B cell (primary cell): Measurements from ENCODE around the gene AP3M1. TPM values are rescaled to one million over a fixed set of nuclear protein-coding genes. Genes with fewer than 3 reads are reported as not detected.

Source experiments
- ATAC-seq: fragments of 200-7000 bp; cut with Tn5 transposase; one replicate; pipeline ENCODE4 v1.10.0; 2021; ENCODE audit warnings: low read depth, mild to moderate bottlenecking, moderate number of reproducible peaks, moderate library complexity
- CTCF ChIA-PET: fragments of 350-600 bp; sonication (Branson Sonifier 250); formaldehyde crosslinking; loops from one replicate; lab custom pipeline; 2021; ENCODE audit warnings: antibody characterized with exemption, inconsistent platforms; lab: Charles Lee
- POLR2A ChIA-PET: fragments of 350-600 bp; sonication (Branson Sonifier 250); formaldehyde crosslinking; loops from one replicate; lab custom pipeline; 2021; ENCODE audit warnings: antibody characterized with exemption; lab: Charles Lee
- DNase-seq: peaks from one replicate; pipeline ENCODE4 v3.0.0; 2013
- H2AFZ ChIP-seq: 2 replicates; pipeline ENCODE4 v1.6.1; 2012; ENCODE audit warnings: mild to moderate bottlenecking, low read depth, low read length; ENCODE audit not compliant: insufficient read depth, poor library complexity, severe bottlenecking
- H3K27ac ChIP-seq, 2 donors: 1 replicate in 1 of 2; 2 replicates in 1 of 2; pipeline ENCODE4 v1.5.1; 2012 to 2013; ENCODE audit warnings: low read length in 2 of 2, mild to moderate bottlenecking in 2 of 2, moderate library complexity in 1 of 2
- H3K27me3 ChIP-seq, 4 experiments: fragments of 200-600 bp in 1 of 4; sonication (generic) in 1 of 4; replicated peaks in 1 of 4; 1 replicate in 2 of 4; 2 replicates in 2 of 4; pipeline versions ENCODE4 v1.6.1 to v1.7.0; 2013 to 2016; ENCODE audit warnings: low read length in 3 of 4, mild to moderate bottlenecking in 2 of 4, mixed read lengths in 1 of 4, moderate library complexity in 1 of 4; ENCODE audit not compliant: insufficient read depth in 4 of 4, control insufficient read depth in 3 of 4; ENCODE audit errors: control extremely low read depth in 1 of 4
- H3K36me3 ChIP-seq, 2 experiments: replicated peaks in 1 of 2; 1 replicate in 1 of 2; 2 replicates in 1 of 2; pipeline versions ENCODE4 v1.6.1 to v1.7.1; 2013; ENCODE audit warnings: low read length in 1 of 2; ENCODE audit not compliant: insufficient read depth in 2 of 2, control insufficient read depth in 1 of 2; ENCODE audit errors: control extremely low read depth in 1 of 2, extremely low read depth in 1 of 2
- H3K4me1 ChIP-seq, 2 donors: fragments of 200-600 bp in 1 of 2; sonication (generic) in 1 of 2; 1 replicate in 1 of 2; 2 replicates in 1 of 2; pipeline versions ENCODE4 v1.5.1 to v1.6.1; 2013 to 2017; ENCODE audit warnings: low read length in 2 of 2; ENCODE audit not compliant: control insufficient read depth in 2 of 2, insufficient read depth in 2 of 2
- H3K4me2 ChIP-seq: replicated peaks from 2 replicates; pipeline ENCODE3; 2012; ENCODE audit warnings: mild to moderate bottlenecking, low read depth, low read length; ENCODE audit not compliant: poor library complexity, severe bottlenecking
- H3K4me3 ChIP-seq, 5 experiments: fragments of 200-600 bp in 1 of 5; sonication (generic) in 1 of 5; 1 replicate in 3 of 5; 2 replicates in 2 of 5; pipeline versions ENCODE4 v1.5.1 to v1.7.0; 2011 to 2016; ENCODE audit warnings: low read length in 4 of 5, mild to moderate bottlenecking in 4 of 5, low read depth in 2 of 5, control low read depth in 1 of 5, moderate library complexity in 1 of 5; ENCODE audit not compliant: insufficient read depth in 1 of 5; ENCODE audit errors: control extremely low read depth in 1 of 5, extremely low read depth in 1 of 5
- H3K79me2 ChIP-seq: fragments of 200-600 bp; sonication (generic); one replicate; pipeline ENCODE4 v1.6.0; 2016; ENCODE audit warnings: low read length; ENCODE audit not compliant: control insufficient read depth, insufficient read depth
- H3K9ac ChIP-seq: fragments of 200-600 bp; sonication (generic); 2 replicates; pipeline ENCODE4 v1.6.1; 2017; ENCODE audit warnings: mild to moderate bottlenecking, low read length, moderate library complexity
- H3K9me3 ChIP-seq, 3 donors: one replicate each; pipeline versions ENCODE4 v1.6.1 to v1.7.1; 2013; ENCODE audit warnings: low read length in 2 of 3; ENCODE audit not compliant: control insufficient read depth in 2 of 3, insufficient read depth in 1 of 3; ENCODE audit errors: control extremely low read depth in 1 of 3
- H4K20me1 ChIP-seq: 2 replicates; pipeline ENCODE4 v1.6.0; 2012; ENCODE audit warnings: mild to moderate bottlenecking, low read length; ENCODE audit not compliant: insufficient read depth, control insufficient read depth, poor library complexity, severe bottlenecking
- H3K27ac Mint-ChIP-seq: one replicate; pipeline ENCODE4 v1.8.0; 2021; ENCODE audit warnings: mixed read lengths
- H3K27me3 Mint-ChIP-seq: one replicate; pipeline ENCODE4 v1.8.0; 2021; ENCODE audit warnings: mixed read lengths
- H3K4me1 Mint-ChIP-seq: one replicate; pipeline ENCODE4 v1.8.0; 2021; ENCODE audit warnings: mixed read lengths
- H3K4me3 Mint-ChIP-seq: one replicate; pipeline ENCODE4 v1.8.0; 2021; ENCODE audit warnings: mixed read lengths
- H3K9me3 Mint-ChIP-seq: one replicate; pipeline ENCODE4 v1.8.0; 2022; ENCODE audit warnings: mixed read lengths; ENCODE audit not compliant: insufficient read depth
- EZH2 ChIP-seq: IDR thresholded peaks from 2 replicates; pipeline ENCODE4 v1.6.1; 2012; ENCODE audit warnings: borderline replicate concordance, low read depth, mild to moderate bottlenecking, moderate library complexity, low read length; ENCODE audit not compliant: insufficient read depth, poor library complexity, severe bottlenecking
- WGBS: methylation state at CpG from one replicate; pipeline ENCODE4 v1.1.5; 2013; ENCODE audit warnings: missing lambda C conversion rate; ENCODE audit not compliant: insufficient coverage; 5-methylcytosine and 5-hydroxymethylcytosine counted together
- intact Hi-C: fragments of 100-400 bp; cut with micrococcal nuclease; formaldehyde crosslinking; loops from one replicate; pipeline ENCODE4 v1.10.0; 2022
- polyA plus RNA-seq: library from polyadenylated mRNA; depleted of rRNA; stranded (reverse); fragments of >200 nt; gene quantifications from 2 replicates; pipeline ENCODE4 v1.2.3, GENCODE V29; 2012
- total RNA-seq, 2 donors: library from RNA; stranded (reverse); fragments of 120-200 nt in 1 of 2; gene quantifications; 1 replicate in 1 of 2; 2 replicates in 1 of 2; pipeline versions ENCODE4 v1.2.3 to v1.2.4, GENCODE V29; 2013 to 2022
- TF ChIP-seq, protein P1 (sequence below): fragments of 200-600 bp; IDR thresholded peaks from one replicate; pipeline ENCODE4 v1.8.0; 2022; ENCODE audit warnings: antibody characterized with exemption, mild to moderate bottlenecking

AP3M1 gene
- total and polyA plus RNA-seq, 2 donors (not counting 1 experiment from before 2014, with no cell fraction given), result 21.6 to 50.4 TPM

DNA sequence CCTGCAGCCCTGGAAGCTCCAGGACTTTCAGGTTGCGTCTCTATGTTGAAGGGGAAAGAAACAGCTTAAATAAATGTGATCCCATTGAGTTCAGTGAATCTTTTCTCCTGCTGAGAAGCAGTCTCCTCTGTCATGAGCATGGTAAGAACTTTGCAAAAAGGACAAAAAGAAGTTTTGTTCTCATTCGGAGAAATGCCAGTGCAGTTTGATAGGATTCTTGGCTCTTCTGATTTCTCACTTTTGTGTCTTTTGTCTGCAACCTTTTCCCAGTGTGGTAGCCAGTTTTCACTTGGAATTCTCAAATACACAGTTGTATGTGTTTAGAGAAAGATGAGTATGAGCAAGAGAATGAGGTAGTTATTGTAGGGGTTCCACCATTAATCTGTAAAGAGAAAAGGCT lies 64.3 kb downstream of the AP3M1 start:
- Mint-ChIP-seq H3K27ac (no peak overlapping the region), H3K4me3 (no peak overlapping the region), H3K9me3 (no peaks in the 10 kb centered on the region), H3K27me3 (no peaks in the 10 kb centered on the region), H3K4me1 (peaks cover 5% of the 10 kb centered on the region)
- Histone ChIP-seq H3K9ac (no peak overlapping the region), H3K27me3 (no peaks in the 10 kb centered on the region), H3K4me3 (no peak overlapping the region), H3K27ac (no peak overlapping the region), H3K9me3 (no peaks in the 10 kb centered on the region), H4K20me1 (no peaks in the 10 kb centered on the region), H3K79me2 (no peaks in the 10 kb centered on the region), H3K36me3 (peaks cover 13 to 21% of the 10 kb centered on the region in 2 experiments), H3K4me1 (peaks cover 0 to 3% of the 10 kb centered on the region in 2 donors), H2AFZ (no peak overlapping the region), H3K4me2 (no peak overlapping the region)
- intact Hi-C loops, result no loop called here
- TF ChIP-seq EZH2, result no peak
- TF ChIP-seq, protein P1, sequence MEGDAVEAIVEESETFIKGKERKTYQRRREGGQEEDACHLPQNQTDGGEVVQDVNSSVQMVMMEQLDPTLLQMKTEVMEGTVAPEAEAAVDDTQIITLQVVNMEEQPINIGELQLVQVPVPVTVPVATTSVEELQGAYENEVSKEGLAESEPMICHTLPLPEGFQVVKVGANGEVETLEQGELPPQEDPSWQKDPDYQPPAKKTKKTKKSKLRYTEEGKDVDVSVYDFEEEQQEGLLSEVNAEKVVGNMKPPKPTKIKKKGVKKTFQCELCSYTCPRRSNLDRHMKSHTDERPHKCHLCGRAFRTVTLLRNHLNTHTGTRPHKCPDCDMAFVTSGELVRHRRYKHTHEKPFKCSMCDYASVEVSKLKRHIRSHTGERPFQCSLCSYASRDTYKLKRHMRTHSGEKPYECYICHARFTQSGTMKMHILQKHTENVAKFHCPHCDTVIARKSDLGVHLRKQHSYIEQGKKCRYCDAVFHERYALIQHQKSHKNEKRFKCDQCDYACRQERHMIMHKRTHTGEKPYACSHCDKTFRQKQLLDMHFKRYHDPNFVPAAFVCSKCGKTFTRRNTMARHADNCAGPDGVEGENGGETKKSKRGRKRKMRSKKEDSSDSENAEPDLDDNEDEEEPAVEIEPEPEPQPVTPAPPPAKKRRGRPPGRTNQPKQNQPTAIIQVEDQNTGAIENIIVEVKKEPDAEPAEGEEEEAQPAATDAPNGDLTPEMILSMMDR, result no peak
- ChIA-PET POLR2A (no interaction called here), CTCF (no interaction called here)
- no peak for ATAC-seq
- WGBS, result 100% methylated on average over 2 of the region's 2 CpGs
- DNase-seq, result no peak

DNA sequence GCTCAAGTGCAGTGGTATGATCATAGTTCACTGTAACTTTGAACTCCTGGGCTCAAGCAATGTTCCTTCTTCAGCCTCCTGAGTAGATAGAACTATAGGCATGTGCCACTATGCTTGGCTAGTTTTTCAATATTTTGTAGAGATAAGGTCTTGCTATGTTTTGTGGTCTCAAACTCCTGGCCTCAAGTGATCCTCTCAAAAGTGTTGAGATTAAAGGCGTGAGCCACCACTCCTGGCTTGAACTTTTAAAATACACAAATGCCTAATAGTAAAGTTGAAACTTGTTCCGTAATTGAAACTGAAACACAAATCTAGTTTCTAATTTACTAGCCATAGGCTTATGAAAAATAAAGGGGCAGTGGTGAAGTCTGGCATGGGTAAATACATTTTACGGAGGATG lies 65.7 kb downstream of the AP3M1 start:
- no peaks in the 10 kb centered on the region for H3K27me3 Mint-ChIP-seq
- no peak overlapping the region for H3K27ac Mint-ChIP-seq
- Histone ChIP-seq H3K9me3 (no peaks in the 10 kb centered on the region), H2AFZ (no peak overlapping the region), H3K4me2 (no peak overlapping the region), H3K36me3 (peaks cover 12 to 15% of the 10 kb centered on the region in 2 experiments), H3K9ac (no peak overlapping the region), H3K27ac (no peak overlapping the region), H3K4me3 (no peak overlapping the region), H3K4me1 (peaks cover 5% of the 10 kb centered on the region in 2 donors), H4K20me1 (no peaks in the 10 kb centered on the region), H3K79me2 (no peaks in the 10 kb centered on the region), H3K27me3 (no peaks in the 10 kb centered on the region)
- H3K4me1 Mint-ChIP-seq, result peaks cover 14% of the 10 kb centered on the region
- no peak for ATAC-seq
- POLR2A ChIA-PET, result no interaction called here
- H3K9me3 Mint-ChIP-seq, result no peaks in the 10 kb centered on the region
- WGBS, result no CpG with 5 or more reads among the region's 3 CpGs
- DNase-seq, result no peak
- CTCF ChIA-PET, result interaction anchor here (7.2 kb wide), 1 partner anchor 196 kb away, joined by 219 read pairs; no protein-coding TSS in a partner anchor
- intact Hi-C loops, result loop anchor here (5.0 kb wide), 2 partner anchors 128 to 143 kb away; no protein-coding TSS in a partner anchor
- H3K4me3 Mint-ChIP-seq, result no peak overlapping the region
- TF ChIP-seq, protein P1, result no peak
- TF ChIP-seq EZH2, result no peak
